Measurements from ENCODE around the gene SRSF3. TPM values are rescaled to one million over a fixed set of nuclear protein-coding genes. Genes with fewer than 3 reads are reported as not detected.

SRSF3 gene
- total RNA-seq, 2 experiments from 2014 or later = 316 to 539 TPM

GRCh38 chr6:36559011-36559793 is 35.0 kb upstream of the SRSF3 start:
- Histone ChIP-seq H4K20me1 (ENCODE audit: insufficient read depth, low read length) (no peaks in the 10 kb centered on the region), H3K9me3 (ENCODE audit: low read length) (no peaks in the 10 kb centered on the region), H3K9me2 (ENCODE audit: insufficient read depth, low read length) (no peaks in the 10 kb centered on the region), H3K79me2 (ENCODE audit: insufficient read depth, low read depth, low read length) (no peaks in the 10 kb centered on the region), H3K4me2 (ENCODE audit: low read length) (peak overlapping the region; percentile 52), H3K36me3 (ENCODE audit: insufficient read depth, low read length) (no peaks in the 10 kb centered on the region), H2AFZ (ENCODE audit: low read length) (peak overlapping the region; percentile 98), H3K4me1 (ENCODE audit: insufficient read depth, low read length, poor library complexity, severe bottlenecking) (peaks cover 40% of the 10 kb centered on the region), H3K27ac (ENCODE audit: low read depth, low read length, poor library complexity, severe bottlenecking) (peak overlapping the region; percentile 45), H3K4me3 (ENCODE audit: low read depth, low read length, poor library complexity, severe bottlenecking) (peak overlapping the region; percentile 12)
- CTCF ChIA-PET (ENCODE audit: unreplicated experiment) = no interaction called here
- BruUV-seq (replicated peaks) = no TSS peak
- TF ChIP-seq EZH2phosphoT487 (IDR thresholded peaks at IDR 0.05; ENCODE audit: borderline replicate concordance, low read depth, low read length) (no peak), CTCF (conservative IDR thresholded peaks at IDR 0.05; ENCODE audit: low read length) (no peak)
- POLR2A ChIA-PET = interaction anchor here (0.6 to 1.3 kb wide), 6 partner anchors 9 to 210 kb away, joined by 3 to 9 read pairs (median 4); no protein-coding TSS in a partner anchor
- intact Hi-C loops (cut with micrococcal nuclease; ENCODE audit: unreplicated experiment) = no loop called here
- peak; percentile 43 for DNase-seq (ENCODE audit: low spot score)

GRCh38 chr6:36560822-36561221 is 33.3 kb upstream of the SRSF3 start:
- Histone ChIP-seq H3K4me1 (ENCODE audit: insufficient read depth, low read length, poor library complexity, severe bottlenecking) (peaks cover 26% of the 10 kb centered on the region), H3K9me3 (ENCODE audit: low read length) (no peaks in the 10 kb centered on the region), H3K27ac (ENCODE audit: low read depth, low read length, poor library complexity, severe bottlenecking) (no peak overlapping the region), H3K9me2 (ENCODE audit: insufficient read depth, low read length) (no peaks in the 10 kb centered on the region), H4K20me1 (ENCODE audit: insufficient read depth, low read length) (no peaks in the 10 kb centered on the region), H3K4me2 (ENCODE audit: low read length) (no peak overlapping the region), H2AFZ (ENCODE audit: low read length) (no peak overlapping the region), H3K4me3 (ENCODE audit: low read depth, low read length, poor library complexity, severe bottlenecking) (no peak overlapping the region), H3K36me3 (ENCODE audit: insufficient read depth, low read length) (no peaks in the 10 kb centered on the region), H3K79me2 (ENCODE audit: insufficient read depth, low read depth, low read length) (no peaks in the 10 kb centered on the region)
- DNase-seq (ENCODE audit: low spot score) = no peak
- intact Hi-C loops (cut with micrococcal nuclease; ENCODE audit: unreplicated experiment) = no loop called here
- ChIA-PET CTCF (ENCODE audit: unreplicated experiment) (no interaction called here), POLR2A (interaction anchor here (0.7 to 1.1 kb wide), 2 partner anchors 13 to 40 kb away, joined by 3 to 4 read pairs; no protein-coding TSS in a partner anchor)
- TF ChIP-seq EZH2phosphoT487 (IDR thresholded peaks at IDR 0.05; ENCODE audit: borderline replicate concordance, low read depth, low read length) = no peak
- TF ChIP-seq CTCF (conservative IDR thresholded peaks at IDR 0.05; ENCODE audit: low read length) = no peak
- no TSS peak for BruUV-seq (replicated peaks)

Measured in OCI-LY7 (cell line).